ENCODE data around the gene EZR. TPM values are rescaled to one million over a fixed set of nuclear protein-coding genes. Genes with fewer than 3 reads are reported as not detected.
A peak's percentile ranks its signal among the peaks of the same experiment; 100 is the strongest.

EZR gene
- total and polyA plus RNA-seq, 9 of the 15 experiments (the other 6 are each of a cell fraction or from before 2014, with no cell fraction given): 36.5 to 162 (median 104) TPM

GRCh38 chr6:158754738-158755137 is 64.4 kb downstream of the EZR start:
- BruUV-seq (replicated peaks): no TSS peak
- POLR2A ChIA-PET: interaction anchor here (0.7 to 1.5 kb wide), 3 partner anchors 15 to 51 kb away, joined by 3 to 6 read pairs (median 3); no protein-coding TSS in a partner anchor
- Histone ChIP-seq H3K9me3 (replicated peaks; ENCODE audit: control insufficient read depth, insufficient read depth, low read depth, low read length) (no peaks in the 10 kb centered on the region), H4K20me1 (replicated peaks; ENCODE audit: control insufficient read depth, insufficient read depth, low read length) (peaks cover 15% of the 10 kb centered on the region), H3K79me2 (ENCODE audit: control insufficient read depth, insufficient read depth, low read length) (no peaks in the 10 kb centered on the region), H3K4me2 (ENCODE audit: insufficient read depth, low read length) (no peak overlapping the region), H3K27ac (ENCODE audit: extremely low read depth, low read depth, low read length) (no peak overlapping the region), H3K27me3 (ENCODE audit: control insufficient read depth in 2 of 2, insufficient read depth in 2 of 2, low read length in 2 of 2) (peaks cover 29 to 57% of the 10 kb centered on the region in 2 experiments), H3K4me1 (replicated peaks in 1 of 2; ENCODE audit: control insufficient read depth in 2 of 2, insufficient read depth in 2 of 2, low read length in 2 of 2) (peaks cover 4 to 23% of the 10 kb centered on the region in 2 experiments; a peak in 3 of 5 replicates), H3K9me1 (ENCODE audit: control insufficient read depth, insufficient read depth, low read length) (no peaks in the 10 kb centered on the region), H3K36me3 (ENCODE audit: control insufficient read depth, insufficient read depth, low read length) (no peaks in the 10 kb centered on the region), H3K4me3 (no peak overlapping the region), H3K9ac (ENCODE audit: insufficient read depth in 1 of 2, low read depth in 2 of 2, low read length in 2 of 2) (0 out of 4 replicates have a peak overlapping the region, but pooled peaks of 1 of the 2 experiments have one; percentile 81), H2AFZ (ENCODE audit: low read depth, low read length) (no peak overlapping the region)
- intact Hi-C loops (cut with micrococcal nuclease): no loop called here
- DNase-seq (ENCODE audit: extremely low read depth in 1 of 4, low spot score in 3 of 4) (no peak), ATAC-seq (no peak), FAIRE-seq (no peak)
- WGBS (ENCODE audit: insufficient coverage, low coverage, missing lambda C conversion rate): 5% methylated on average over 11 of the region's 11 CpGs
- CTCF ChIA-PET (ENCODE audit: low intra/inter-chr PET ratio): no interaction called here
- in situ Hi-C loops (cut with MboI): no loop called here
- no peak for TF ChIP-seq MED1 (CRISPR knock-in tag; IDR thresholded peaks at IDR 0.05; ENCODE audit: borderline replicate concordance)
- no peak for TF ChIP-seq ZNF408 (CRISPR knock-in tag; IDR thresholded peaks at IDR 0.05; ENCODE audit: low read depth)
- no peak for TF ChIP-seq HMGN3 (IDR thresholded peaks at IDR 0.05; ENCODE audit: borderline replicate concordance, extremely low read depth, insufficient read length, low read depth, low read length)
- no peak for TF ChIP-seq COPS2 (conservative IDR thresholded peaks at IDR 0.05)
- TF ChIP-seq FIP1L1 (IDR thresholded peaks at IDR 0.05; ENCODE audit: low read depth, low read length, poor library complexity, severe bottlenecking): no peak
- TF ChIP-seq CBFA2T3 (IDR thresholded peaks at IDR 0.05): peak; percentile 72
- TF ChIP-seq ZNF639 (CRISPR knock-in tag; conservative IDR thresholded peaks at IDR 0.05 in 1 of 2, IDR thresholded peaks at IDR 0.05 in 1 of 2): no peak
- peak; percentile 55; the same call in 1 of the 2 replicates for TF ChIP-seq TFAP4 (CRISPR knock-in tag; IDR thresholded peaks at IDR 0.05; ENCODE audit: borderline replicate concordance)
- TF ChIP-seq ARID1B (IDR thresholded peaks at IDR 0.05): peak; percentile 28; the same call in 1 of the 2 replicates
- peak; percentile 66 for TF ChIP-seq CBFA2T2 (conservative IDR thresholded peaks at IDR 0.05)
- TF ChIP-seq TGIF2 (CRISPR knock-in tag; IDR thresholded peaks at IDR 0.05): no peak
- no peak for TF ChIP-seq FOS (IDR thresholded peaks at IDR 0.05; ENCODE audit: extremely low read depth, insufficient read length)
- no peak for TF ChIP-seq ZNF586 (CRISPR knock-in tag; conservative IDR thresholded peaks at IDR 0.05)
- TF ChIP-seq ZNF551 (CRISPR knock-in tag; IDR thresholded peaks at IDR 0.05): no peak
- no peak for TF ChIP-seq ZNF740 (CRISPR knock-in tag; IDR thresholded peaks at IDR 0.05)
- TF ChIP-seq ZNF740 (tag; IDR thresholded peaks at IDR 0.05): no peak
- TF ChIP-seq RCOR1 (IDR thresholded peaks at IDR 0.05; ENCODE audit: borderline replicate concordance in 1 of 2, low read depth in 2 of 2, low read length in 2 of 2): 0 out of 4 replicates have a peak, but pooled peaks of 1 of the 2 experiments have one; percentile 45
- TF ChIP-seq HEY1 (CRISPR knock-in tag; IDR thresholded peaks at IDR 0.05; ENCODE audit: borderline replicate concordance): no peak
- TF ChIP-seq EGR1 (conservative IDR thresholded peaks at IDR 0.05): 0 out of 2 replicates have a peak, but pooled peaks have one; percentile 17
- no peak for TF ChIP-seq CBX3 (IDR thresholded peaks at IDR 0.05; ENCODE audit: borderline replicate concordance in 1 of 2, low read length in 2 of 2)
- no peak for TF ChIP-seq KLF10 (CRISPR knock-in tag; IDR thresholded peaks at IDR 0.05)
